Gastrocnemius medialis (tissue), 4 donors: ENCODE results near the gene NCOA3. TPM values are rescaled to one million over a fixed set of nuclear protein-coding genes. Genes with fewer than 3 reads are reported as not detected.
"Not testable (repeated sequence)": the region's sequence is repeated elsewhere in the genome, so short reads cannot be mapped to it uniquely, and the experiment has no call there.

Experiments used
- ATAC-seq, 2 donors: fragments of 150-250 bp; one replicate each; pipeline ENCODE4 v1.9.1; 2016
- DNase-seq, 2 donors: peaks; one replicate each; pipeline ENCODE4 v3.0.0-alpha.2; 2019
- H3K27ac ChIP-seq, 4 donors: fragments of 200-600 bp; sonication (generic); 1 replicate in 1 of 4; 2 replicates in 3 of 4; pipeline ENCODE4 v1.5.1; 2016 to 2018; ENCODE audit warnings: mild to moderate bottlenecking in 2 of 4, moderate library complexity in 1 of 4
- H3K27me3 ChIP-seq, 3 donors: fragments of 200-600 bp; sonication (generic) in 2 of 3; 1 replicate in 1 of 3; 2 replicates in 2 of 3; pipeline versions ENCODE4 v1.5.1 to v1.6.0; 2016 to 2019; ENCODE audit warnings: mild to moderate bottlenecking in 1 of 3, moderate library complexity in 1 of 3
- H3K36me3 ChIP-seq, 2 donors: fragments of 200-600 bp; sonication (generic) in 1 of 2; one replicate each; pipeline ENCODE4 v1.5.1; 2017 to 2018
- H3K4me1 ChIP-seq, 2 donors: fragments of 200-600 bp; sonication (generic) in 1 of 2; one replicate each; pipeline ENCODE4 v1.5.1; 2016 to 2017; ENCODE audit warnings: mild to moderate bottlenecking in 2 of 2
- H3K4me3 ChIP-seq, 4 donors: fragments of 200-600 bp; sonication (generic) in 3 of 4; 1 replicate in 1 of 4; 2 replicates in 3 of 4; pipeline ENCODE4 v1.5.1; 2016 to 2019; ENCODE audit warnings: mild to moderate bottlenecking in 2 of 4
- H3K9me3 ChIP-seq, 3 donors: fragments of 200-600 bp; sonication (generic) in 2 of 3; 1 replicate in 1 of 3; 2 replicates in 2 of 3; pipeline ENCODE4 v1.5.1; 2016 to 2019
- CTCF ChIP-seq, 5 experiments: fragments of 450-650 bp in 3 of 5; fragments of 200-600 bp in 2 of 5; sonication (generic) in 2 of 5; IDR thresholded peaks in 4 of 5; conservative IDR thresholded peaks in 1 of 5; 1 replicate in 4 of 5; 2 replicates in 1 of 5; pipeline ENCODE4 v1.5.1; 2016 to 2019; ENCODE audit warnings: antibody characterized with exemption in 5 of 5, mild to moderate bottlenecking in 3 of 5, moderate library complexity in 3 of 5
- POLR2A ChIP-seq, 2 donors: fragments of 450-650 bp; IDR thresholded peaks; one replicate each; pipeline ENCODE4 v1.6.1; 2017; ENCODE audit warnings: antibody characterized with exemption in 2 of 2, mild to moderate bottlenecking in 2 of 2, moderate library complexity in 2 of 2
- in situ Hi-C, 4 donors: fragments of 200-750 bp; cut with MboI; loops; one replicate each; pipeline versions ENCODE4 v1.15.0 to v1.8.0; 2017; ENCODE audit warnings: low sequenced_read_pairs in 4 of 4
- intact Hi-C: fragments of 100-400 bp; cut with DNase I; formaldehyde crosslinking; loops from one replicate; pipeline ENCODE4 v1.15.1; 2023; ENCODE audit warnings: low total_unique reads
- total RNA-seq, 4 donors: library from RNA; depleted of rRNA; stranded (reverse); fragments of >200 nt; gene quantifications; one replicate each; pipeline versions ENCODE4 v1.1.0 to v1.2.3, GENCODE V29; 2016

NCOA3 gene
- total RNA-seq, 4 donors from 2014 or later, result 52.5 to 86.1 (median 70.1) TPM

- Histone ChIP-seq H3K4me3 (no peak overlapping the region), H3K4me1 (peaks cover 6 to 26% of the 10 kb centered on the region in 2 donors), H3K9me3 (no peaks in the 10 kb centered on the region), H3K27me3 (no peaks in the 10 kb centered on the region), H3K36me3 (no peaks in the 10 kb centered on the region), H3K27ac (no peak overlapping the region)
- TF ChIP-seq POLR2A (IDR thresholded peaks at IDR 0.05) (no peak), CTCF (IDR thresholded peaks at IDR 0.05 in 4 of 5, conservative IDR thresholded peaks at IDR 0.05 in 1 of 5) (no peak)
- intact Hi-C loops (no loop called here), in situ Hi-C loops (no loop called here)
- DNase-seq (no peak), ATAC-seq (no peak)
Observed at GRCh38 chr20:47588158-47588557, 86.5 kb downstream of the NCOA3 start.

DNA sequence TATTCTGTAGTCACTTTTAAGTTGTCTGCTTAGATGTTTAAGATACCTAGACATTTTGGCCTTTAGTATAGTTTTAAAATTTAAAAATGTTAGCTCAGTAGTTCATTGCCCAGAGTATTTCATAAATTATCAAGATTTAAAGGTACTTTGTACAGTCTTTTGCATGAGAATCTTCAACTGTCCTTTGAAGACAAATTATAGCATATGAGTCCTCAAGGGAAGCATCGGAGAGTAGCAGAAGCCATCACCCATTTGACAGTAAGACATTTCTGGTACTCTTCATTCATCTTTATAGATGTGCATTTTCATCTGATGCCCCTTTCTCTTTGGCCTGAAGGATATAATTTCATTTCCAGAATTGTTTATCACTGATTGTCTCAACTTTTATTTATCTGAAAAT, 89.5 kb downstream of the NCOA3 start:
- Histone ChIP-seq H3K9me3 (no peaks in the 10 kb centered on the region), H3K27me3 (no peaks in the 10 kb centered on the region), H3K4me1 (peaks cover 6 to 14% of the 10 kb centered on the region in 2 donors), H3K4me3 (no peak overlapping the region), H3K36me3 (no peaks in the 10 kb centered on the region), H3K27ac (no peak overlapping the region)
- DNase-seq (no peak), ATAC-seq (no peak)
- TF ChIP-seq POLR2A (IDR thresholded peaks at IDR 0.05), result no peak
- TF ChIP-seq CTCF (IDR thresholded peaks at IDR 0.05 in 4 of 5, conservative IDR thresholded peaks at IDR 0.05 in 1 of 5), result no peak
- in situ Hi-C loops, result no loop called here
- intact Hi-C loops, result no loop called here

DNA sequence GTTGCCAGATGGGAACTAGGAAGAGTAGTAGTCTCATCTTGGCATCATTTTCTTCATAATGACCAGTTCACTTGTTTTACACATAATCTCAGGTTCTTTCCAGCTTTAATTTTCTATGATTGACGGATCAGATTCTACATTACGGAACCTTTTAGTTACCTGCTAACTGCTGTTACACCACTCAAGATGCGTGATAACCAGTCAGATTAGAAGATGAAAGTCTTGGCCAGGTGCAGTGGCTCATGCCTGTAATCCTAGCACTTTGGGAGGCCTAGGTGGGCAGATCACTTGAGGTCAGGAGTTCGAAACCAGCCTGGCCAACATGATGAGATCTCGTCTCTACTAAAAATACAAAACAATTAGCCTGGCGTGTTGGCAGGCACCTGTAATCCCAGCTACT, 92.5 kb downstream of the NCOA3 start:
- ATAC-seq, result no peak

DNA sequence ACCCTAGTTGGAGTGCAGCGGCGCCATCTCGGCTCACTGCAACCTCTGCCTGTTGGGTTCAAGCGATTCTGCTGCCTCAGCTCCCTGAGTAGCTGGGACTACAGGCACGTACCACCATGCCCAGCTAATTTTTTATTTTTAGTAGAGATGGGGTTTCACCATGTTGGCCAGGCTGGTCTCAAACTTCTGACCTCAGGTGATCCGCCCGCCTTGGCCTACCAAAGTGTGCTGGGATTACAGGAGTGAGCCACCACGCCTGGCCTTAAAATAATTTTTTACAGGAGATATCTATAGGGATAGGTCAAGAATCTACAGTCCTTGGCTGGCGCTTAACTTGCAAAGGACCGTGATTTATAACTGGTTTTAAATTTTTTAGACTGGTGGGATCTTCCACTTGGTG, 93.5 kb downstream of the NCOA3 start:
- H3K4me1 ChIP-seq, result peaks cover 0 to 11% of the 10 kb centered on the region in 2 donors
- ATAC-seq, intact Hi-C loops, H3K27me3 ChIP-seq, H3K4me3 ChIP-seq, in situ Hi-C loops, DNase-seq, H3K9me3 ChIP-seq, H3K36me3 ChIP-seq: not testable (repeated sequence)
- peak overlapping the region in 2 of 4 donors; percentile 1 for H3K27ac ChIP-seq

More for the DNA sequence above, 92.5 kb downstream of the NCOA3 start:
- DNase-seq, result no peak
- H3K4me3 ChIP-seq, result no peak overlapping the region
- intact Hi-C loops (no loop called here), in situ Hi-C loops (no loop called here)
- H3K27ac ChIP-seq, result no peak overlapping the region
- H3K27me3 ChIP-seq, result no peaks in the 10 kb centered on the region
- no peaks in the 10 kb centered on the region for H3K9me3 ChIP-seq
- H3K4me1 ChIP-seq, result peaks cover 0 to 7% of the 10 kb centered on the region in 2 donors
- no peaks in the 10 kb centered on the region for H3K36me3 ChIP-seq
- no peak for TF ChIP-seq CTCF (IDR thresholded peaks at IDR 0.05 in 4 of 5, conservative IDR thresholded peaks at IDR 0.05 in 1 of 5)
- TF ChIP-seq POLR2A (IDR thresholded peaks at IDR 0.05), result no peak

DNA sequence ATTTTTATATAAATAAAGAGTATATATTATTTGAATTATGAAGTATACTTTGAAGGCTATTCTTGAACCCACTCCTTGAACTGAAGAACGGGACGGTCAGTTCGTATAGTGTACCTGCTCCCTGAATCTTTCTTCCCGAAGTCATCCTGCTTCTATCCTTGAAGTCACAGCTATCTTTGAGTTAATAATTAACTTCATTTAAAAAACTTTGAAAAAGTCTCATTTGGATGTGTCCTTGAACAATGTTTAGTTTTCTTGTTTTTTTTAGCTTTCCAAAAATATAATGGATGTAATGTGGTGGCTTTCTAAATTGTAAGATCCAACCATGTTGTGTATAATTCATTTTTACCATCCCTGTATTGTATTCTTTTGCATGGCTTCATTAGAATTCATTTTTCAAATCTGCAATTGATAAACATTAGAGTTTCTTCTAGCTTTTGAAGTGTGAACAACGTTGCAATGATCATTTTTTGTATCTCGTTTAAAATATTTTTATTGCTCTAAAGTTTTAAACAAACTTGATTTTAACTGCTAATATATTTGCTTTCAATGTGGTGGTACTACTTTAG, 94.4 kb downstream of the NCOA3 start:
- DNase-seq (no peak), ATAC-seq (no peak)
- in situ Hi-C loops (no loop called here), intact Hi-C loops (no loop called here)
- Histone ChIP-seq H3K36me3 (no peaks in the 10 kb centered on the region), H3K27ac (no peak overlapping the region), H3K4me3 (no peak overlapping the region), H3K4me1 (peaks cover 0 to 13% of the 10 kb centered on the region in 2 donors), H3K9me3 (no peaks in the 10 kb centered on the region), H3K27me3 (no peaks in the 10 kb centered on the region)
- TF ChIP-seq CTCF (IDR thresholded peaks at IDR 0.05 in 4 of 5, conservative IDR thresholded peaks at IDR 0.05 in 1 of 5) (no peak), POLR2A (IDR thresholded peaks at IDR 0.05) (no peak)
